Fibroblast of villous mesenchyme (primary cell): ENCODE measurements around the gene SLC1A6. TPM values are rescaled to one million over a fixed set of nuclear protein-coding genes. Genes with fewer than 3 reads are reported as not detected.
"Not testable (repeated sequence)": the region's sequence is repeated elsewhere in the genome, so short reads cannot be mapped to it uniquely, and the experiment has no call there.

Experiments
- DNase-seq: peaks from one replicate; pipeline ENCODE4 v3.0.0-alpha.2; 2010; ENCODE audit warnings: low read depth
- H3K4me3 ChIP-seq: 2 replicates; pipeline ENCODE4 v1.5.1; 2011; ENCODE audit warnings: low read depth, mild to moderate bottlenecking, low read length
- CTCF ChIP-seq: IDR thresholded peaks from 2 replicates; pipeline ENCODE4 v1.5.1; 2012; ENCODE audit warnings: low read depth, mild to moderate bottlenecking, low read length; ENCODE audit not compliant: insufficient read depth
- total RNA-seq: library from RNA; depleted of rRNA; stranded (reverse); fragments of >200 nt; gene quantifications from 2 replicates; pipeline ENCODE4 v1.2.3, GENCODE V29; 2012

SLC1A6 gene
- total RNA-seq, 1 donor: not detected

- no peak for DNase-seq
- H3K4me3 ChIP-seq: no peak overlapping the region
- TF ChIP-seq CTCF: no peak
Observed at GRCh38 chr19:14959263-14959662, 20.4 kb downstream of the SLC1A6 start.

GRCh38 chr19:14957464-14957863 is 22.2 kb downstream of the SLC1A6 start:
- no peak overlapping the region for H3K4me3 ChIP-seq
- no peak for DNase-seq
- TF ChIP-seq CTCF: no peak

- H3K4me3 ChIP-seq: no peak overlapping the region
- DNase-seq: no peak
- TF ChIP-seq CTCF: no peak
Observed at GRCh38 chr19:14954071-14954655, 25.5 kb downstream of the SLC1A6 start.

GRCh38 chr19:14952767-14953166 is 26.9 kb downstream of the SLC1A6 start:
- DNase-seq: no peak
- no peak for TF ChIP-seq CTCF
- no peak overlapping the region for H3K4me3 ChIP-seq

- no peak for TF ChIP-seq CTCF
- no peak for DNase-seq
- H3K4me3 ChIP-seq: no peak overlapping the region
Observed at GRCh38 chr19:14950421-14950820, 29.2 kb downstream of the SLC1A6 start.

GRCh38 chr19:14949876-14950275 is 29.8 kb downstream of the SLC1A6 start:
- TF ChIP-seq CTCF: no peak
- no peak overlapping the region for H3K4me3 ChIP-seq
- DNase-seq: no peak

- not testable (repeated sequence) for DNase-seq, H3K4me3 ChIP-seq
Observed at GRCh38 chr19:14949413-14949812, 30.3 kb downstream of the SLC1A6 start.

GRCh38 chr19:14944456-14944855 is 35.2 kb downstream of the SLC1A6 start:
- no peak for TF ChIP-seq CTCF
- no peak overlapping the region for H3K4me3 ChIP-seq
- DNase-seq: no peak
